AG09319 (cell line): ENCODE measurements around the gene PLRG1.

Experiments used
- DNase-seq: peaks from one replicate; pipeline ENCODE4 v3.0.0-alpha.2; 2010; ENCODE audit warnings: low read depth; ENCODE audit errors: extremely low read depth
- CTCF ChIP-seq: IDR thresholded peaks from 2 replicates; pipeline ENCODE4 v1.5.1; 2011; ENCODE audit warnings: low read depth, mild to moderate bottlenecking, inconsistent platforms, low read length, moderate library complexity

The PLRG1 gene

GRCh38 chr4:154490234-154490582 lies 60.0 kb downstream of the PLRG1 start:
- DNase-seq: no peak
- TF ChIP-seq CTCF: no peak

- no peak for TF ChIP-seq CTCF
- DNase-seq: no peak
Observed at GRCh38 chr4:154489558-154490233, 60.5 kb downstream of the PLRG1 start.

GRCh38 chr4:154487145-154487544 lies 63.1 kb downstream of the PLRG1 start:
- no peak for TF ChIP-seq CTCF
- no peak for DNase-seq

- TF ChIP-seq CTCF: no peak
- DNase-seq: no peak
Observed at GRCh38 chr4:154485127-154485773, 65.0 kb downstream of the PLRG1 start.
